GM18508 (cell line): ENCODE data around the gene CYCS.
A peak's percentile ranks its signal among the peaks of the same experiment; 100 is the strongest.
"Not testable (repeated sequence)": the region's sequence is repeated elsewhere in the genome, so short reads cannot be mapped to it uniquely, and the experiment has no call there.

Experiments
- ATAC-seq: cut with Tn5 transposase; IDR thresholded peaks from one replicate; pipeline ENCODE4 v1.9.1; 2021; ENCODE audit warnings: moderate number of reproducible peaks; ENCODE audit not compliant: insufficient read depth, unreplicated experiment

CYCS gene

DNA sequence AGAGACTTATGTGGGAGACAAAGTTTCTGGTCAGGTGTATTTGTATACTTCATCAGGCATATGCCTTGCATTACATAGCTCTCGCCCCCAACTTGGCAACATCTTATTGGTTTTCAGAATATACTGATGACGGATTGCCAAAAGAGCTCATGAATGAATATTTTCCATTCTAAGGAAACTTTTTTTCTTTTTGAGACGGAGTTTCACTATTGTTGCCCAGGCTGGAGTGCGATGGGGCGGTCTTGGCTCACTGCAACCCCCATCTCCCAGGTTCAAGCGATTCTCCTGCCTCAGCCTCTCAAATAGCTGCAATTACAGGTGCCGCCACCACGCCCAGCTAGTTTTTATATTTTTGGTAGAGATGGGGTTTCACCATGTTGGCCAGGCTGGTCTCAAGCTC, 6.0 kb downstream of the CYCS start:
- ATAC-seq, result no peak

DNA sequence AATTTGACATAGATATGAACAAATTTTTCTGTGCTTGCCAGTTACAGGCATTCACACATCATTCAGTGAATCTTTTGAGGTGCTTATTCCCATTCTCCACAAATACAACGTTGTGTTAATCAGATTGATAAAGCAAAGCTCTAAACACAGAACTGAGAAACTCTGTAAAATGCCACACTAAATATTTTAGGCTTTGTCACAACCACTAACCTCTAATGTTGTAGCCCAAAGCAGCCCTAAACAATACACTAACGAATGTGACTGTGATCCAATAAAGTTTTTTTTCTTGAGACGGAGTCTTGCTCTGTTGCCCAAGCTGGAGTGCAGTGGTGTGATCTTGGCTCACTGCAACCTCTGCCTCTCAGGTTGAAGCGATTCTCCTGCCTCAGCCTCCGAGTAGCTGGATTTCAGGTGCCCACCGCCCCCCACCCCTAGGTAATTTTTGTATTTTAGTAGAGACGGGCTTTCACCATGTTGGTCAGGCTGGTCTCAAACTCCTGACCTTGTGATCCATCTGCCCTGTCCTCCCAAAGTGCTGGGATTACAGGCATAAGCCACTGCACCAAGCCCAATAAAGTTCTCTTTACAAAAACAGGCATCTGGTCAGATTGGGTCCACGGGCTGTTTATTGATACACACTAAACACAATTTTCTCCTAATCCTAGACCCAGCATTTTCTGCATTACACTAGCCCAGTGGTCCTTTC, 6.9 kb downstream of the CYCS start:
- ATAC-seq, result peak; percentile 9

DNA sequence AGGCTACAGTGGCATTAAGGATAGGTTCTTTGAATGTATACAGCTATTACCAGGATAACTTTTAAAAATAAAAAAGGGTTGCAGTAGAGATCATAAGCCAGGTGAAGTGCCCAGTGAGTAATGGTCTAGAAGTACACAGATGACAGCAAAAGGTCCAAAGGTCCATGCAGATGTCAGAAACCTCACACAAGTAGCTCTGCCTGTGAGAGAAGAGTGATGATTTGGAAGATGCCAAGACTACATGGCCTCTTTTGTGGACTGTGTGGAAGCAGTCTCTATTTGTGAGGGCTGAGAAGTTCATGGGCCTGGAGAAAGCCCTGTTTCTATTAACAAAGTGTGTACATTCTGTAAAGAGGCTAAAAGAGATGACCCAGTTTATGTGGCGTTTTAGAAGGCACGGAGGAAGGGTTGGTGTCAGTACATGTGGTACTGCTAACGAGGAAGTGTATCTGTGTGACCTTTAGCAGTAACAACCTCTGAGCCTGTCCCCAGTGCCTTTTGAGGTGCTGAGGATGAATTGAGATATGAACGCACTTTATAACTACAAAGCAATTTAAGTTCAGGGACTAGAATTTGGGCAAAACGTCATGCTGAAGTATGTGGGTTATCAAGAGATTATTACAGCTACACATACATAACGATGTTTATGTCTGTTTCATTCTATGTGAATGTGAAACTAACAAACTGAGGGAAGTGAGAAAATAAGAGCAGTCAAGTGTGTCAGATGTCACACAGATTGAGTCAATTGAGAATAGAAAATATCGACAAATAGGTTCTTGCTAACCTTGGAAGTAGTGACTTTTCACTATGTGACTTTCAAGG, 7.6 kb downstream of the CYCS start:
- peak; percentile 75 for ATAC-seq

DNA sequence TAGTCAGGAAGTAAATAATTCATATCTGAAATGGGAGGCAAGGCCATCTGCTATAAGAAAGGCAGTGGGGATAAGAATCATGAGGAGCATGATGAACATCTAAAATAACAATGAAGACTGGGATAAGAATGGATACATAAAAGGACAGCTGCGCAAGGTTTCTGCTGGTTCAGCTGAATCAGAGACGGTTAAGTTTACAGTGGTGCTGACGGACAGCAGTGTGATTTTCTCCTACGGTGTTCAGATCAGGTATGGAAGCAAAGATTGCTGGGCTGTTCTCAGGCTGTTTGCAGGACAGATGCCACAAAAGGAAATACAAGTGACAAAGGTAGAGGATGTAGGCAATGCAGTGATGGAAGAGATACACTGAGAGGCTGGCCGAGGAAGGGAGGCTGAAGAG, 8.4 kb downstream of the CYCS start:
- ATAC-seq, result no peak

DNA sequence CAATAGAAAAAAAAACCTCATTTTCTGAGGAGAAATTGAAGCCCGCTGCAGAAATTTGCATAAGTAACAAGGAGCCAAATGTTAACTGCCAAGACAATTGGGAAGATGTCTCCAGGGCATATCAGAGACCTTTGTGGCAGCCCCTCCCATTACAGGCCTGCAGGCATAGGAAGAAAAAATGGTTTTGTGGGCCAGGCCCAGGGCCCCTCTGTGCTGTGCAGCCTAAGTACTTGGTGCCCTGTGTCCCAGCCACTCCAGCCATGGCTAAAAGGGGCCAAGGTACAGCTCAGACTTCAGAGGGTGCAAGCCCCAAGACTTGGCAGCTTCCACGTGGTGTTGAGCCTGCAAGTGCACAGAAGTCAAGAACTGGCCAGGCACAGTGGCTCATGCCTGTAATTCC, 14.5 kb downstream of the CYCS start:
- not testable (repeated sequence) for ATAC-seq

DNA sequence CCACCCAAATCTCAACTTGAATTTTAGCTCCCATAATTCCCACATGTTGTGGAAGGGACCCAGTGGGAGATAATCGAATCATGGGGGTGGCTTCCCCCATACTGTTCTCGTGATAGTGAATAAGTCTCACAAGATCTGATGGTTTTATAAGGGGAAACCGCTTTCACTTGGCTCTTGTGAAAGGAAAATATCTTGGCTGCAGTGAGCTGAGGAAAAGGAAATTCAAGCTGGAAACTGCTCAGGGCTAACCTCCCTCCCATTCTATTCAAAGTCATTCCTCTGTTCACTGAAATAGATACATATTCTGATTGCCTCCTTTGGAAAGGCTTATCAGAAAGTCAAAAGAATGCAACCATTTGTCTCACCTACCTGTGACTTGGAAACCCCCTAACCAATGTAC, 15.8 kb downstream of the CYCS start:
- no peak for ATAC-seq

DNA sequence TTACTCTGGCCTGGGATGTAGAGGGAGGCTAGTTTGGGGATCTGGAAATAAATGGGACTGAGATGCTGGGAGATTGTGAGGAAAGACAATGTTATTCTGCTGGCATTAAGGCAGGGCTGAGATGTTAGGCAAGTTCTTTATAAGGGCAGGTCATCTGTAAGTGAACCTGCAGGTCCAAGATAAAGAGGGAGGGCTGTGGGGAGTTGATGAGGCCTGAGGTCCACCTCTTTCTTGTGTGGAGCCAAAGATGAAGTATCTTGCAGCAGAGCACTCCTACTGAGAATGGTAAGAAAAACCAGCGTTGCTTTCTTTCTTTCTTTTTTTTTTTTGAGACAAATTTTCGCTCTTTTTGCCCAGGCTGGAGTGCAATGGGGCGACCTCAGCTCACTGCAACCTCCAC, 19.1 kb downstream of the CYCS start:
- ATAC-seq, result no peak

DNA sequence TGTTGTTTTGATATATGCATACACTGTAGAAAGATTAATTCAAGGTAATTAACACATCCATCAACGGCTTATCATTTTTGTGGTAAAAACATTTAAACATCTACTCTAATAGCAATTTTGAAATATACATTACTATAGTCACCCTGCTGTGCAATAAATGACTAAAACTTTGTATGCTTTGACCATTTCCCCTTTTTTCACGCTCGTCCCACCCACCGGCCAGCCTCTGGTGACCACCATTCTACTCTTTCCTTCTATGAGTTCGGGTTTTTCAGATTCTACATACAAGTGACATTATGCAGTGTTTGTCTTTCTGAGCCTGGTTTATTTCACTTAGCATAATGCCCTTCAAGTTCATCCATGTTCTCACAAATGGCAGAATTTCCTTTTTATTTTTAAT, 21.3 kb downstream of the CYCS start:
- no peak for ATAC-seq

DNA sequence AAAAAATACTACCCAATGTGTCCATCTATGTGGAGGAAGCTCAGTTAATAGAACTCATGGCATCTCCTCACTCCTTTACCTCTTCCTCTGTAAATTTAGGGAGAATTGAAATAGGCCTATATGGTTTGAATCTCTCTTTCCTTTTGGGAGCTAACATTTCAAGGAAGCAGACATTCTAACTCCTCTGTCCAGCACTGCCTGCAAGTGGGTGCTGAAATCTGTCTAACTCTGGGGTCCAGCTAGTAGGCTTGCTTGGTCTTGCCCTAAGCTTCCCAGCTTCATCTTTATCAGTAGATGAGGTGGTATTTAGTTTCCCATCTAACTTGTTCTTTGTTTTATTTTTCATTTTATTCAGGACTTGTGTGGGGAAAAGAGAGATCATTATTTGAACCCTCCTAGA, 23.2 kb downstream of the CYCS start:
- no peak for ATAC-seq

DNA sequence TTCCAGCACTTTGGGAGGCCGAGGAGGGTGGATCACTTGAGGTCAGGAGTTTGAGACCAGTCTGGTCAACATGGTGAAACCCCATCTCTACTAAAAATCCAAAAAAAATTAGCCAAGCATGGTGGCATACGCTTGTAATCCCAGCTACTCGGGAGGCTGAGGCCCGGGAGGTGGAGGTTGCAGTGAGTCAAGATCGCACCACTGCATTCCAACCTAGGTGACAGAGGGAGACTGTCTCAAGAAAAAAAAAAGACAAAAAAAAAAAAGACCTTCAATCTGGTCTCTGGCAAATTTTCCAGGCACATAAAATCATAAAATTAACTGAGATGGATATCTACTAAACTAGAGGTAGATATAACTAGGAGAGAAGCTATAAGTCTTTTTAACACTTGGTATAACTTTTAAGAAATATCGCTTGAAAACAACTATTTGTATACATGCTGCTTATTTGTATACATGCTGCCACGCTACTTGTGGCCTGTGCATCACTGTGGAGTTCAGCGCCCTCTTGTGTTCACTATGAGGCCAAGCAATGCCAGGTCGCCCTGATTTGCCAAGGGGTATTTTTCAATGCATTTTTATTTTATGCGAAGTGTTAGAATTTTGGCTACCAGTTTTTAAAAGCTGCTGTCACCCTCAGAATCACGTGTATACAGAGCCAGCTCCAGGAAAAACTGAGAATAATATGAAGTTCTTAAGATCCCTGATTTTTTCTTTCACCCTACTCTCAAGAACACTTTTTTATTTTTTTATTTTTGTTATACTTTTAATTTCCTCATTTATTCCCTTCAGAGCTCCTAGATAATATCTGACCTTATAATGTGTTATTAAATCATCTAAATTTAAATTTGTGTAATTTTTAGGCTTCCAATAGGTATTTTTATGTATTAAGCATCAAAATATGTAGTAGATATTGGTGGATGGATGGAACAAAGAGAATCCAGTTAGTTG, 26.7 kb downstream of the CYCS start:
- no peak for ATAC-seq

DNA sequence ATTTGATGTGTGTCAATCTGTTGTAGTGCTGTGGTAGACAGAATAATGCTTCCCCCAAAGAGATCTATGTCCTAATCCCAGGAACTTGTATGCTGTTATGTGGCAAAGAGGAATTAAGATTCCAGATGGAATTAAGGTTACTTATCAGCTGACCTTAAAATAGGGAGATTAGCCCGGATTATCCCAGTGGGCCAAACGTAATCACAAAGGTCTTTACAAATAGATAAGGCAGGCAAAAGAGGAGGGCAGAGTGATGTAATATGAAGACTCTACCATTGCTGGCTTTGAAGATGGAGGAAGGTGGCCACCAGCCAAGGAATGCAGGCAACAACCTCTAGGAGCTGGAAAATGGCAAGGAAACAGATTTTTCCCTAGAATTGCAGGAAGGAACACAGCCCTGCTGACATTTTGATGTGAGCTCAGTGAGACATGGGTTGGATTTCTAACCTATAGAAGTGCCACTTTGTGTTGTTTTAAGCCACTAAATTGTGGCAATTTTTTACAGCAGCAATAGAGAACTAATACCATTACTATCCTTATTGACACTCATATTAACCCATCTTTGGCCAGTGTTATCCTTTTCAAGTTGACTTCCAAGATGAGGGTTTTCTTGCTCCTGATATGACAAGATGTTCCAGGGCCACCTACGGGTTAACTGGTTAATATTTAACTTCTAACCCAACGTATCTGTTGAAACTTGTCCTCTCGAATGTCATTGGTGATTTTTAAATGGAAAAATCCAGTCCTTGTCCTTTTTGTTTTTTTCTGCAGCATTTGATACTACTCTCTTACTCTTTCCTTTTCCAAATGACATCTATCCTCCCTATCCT, 29.3 kb downstream of the CYCS start:
- ATAC-seq, result no peak

DNA sequence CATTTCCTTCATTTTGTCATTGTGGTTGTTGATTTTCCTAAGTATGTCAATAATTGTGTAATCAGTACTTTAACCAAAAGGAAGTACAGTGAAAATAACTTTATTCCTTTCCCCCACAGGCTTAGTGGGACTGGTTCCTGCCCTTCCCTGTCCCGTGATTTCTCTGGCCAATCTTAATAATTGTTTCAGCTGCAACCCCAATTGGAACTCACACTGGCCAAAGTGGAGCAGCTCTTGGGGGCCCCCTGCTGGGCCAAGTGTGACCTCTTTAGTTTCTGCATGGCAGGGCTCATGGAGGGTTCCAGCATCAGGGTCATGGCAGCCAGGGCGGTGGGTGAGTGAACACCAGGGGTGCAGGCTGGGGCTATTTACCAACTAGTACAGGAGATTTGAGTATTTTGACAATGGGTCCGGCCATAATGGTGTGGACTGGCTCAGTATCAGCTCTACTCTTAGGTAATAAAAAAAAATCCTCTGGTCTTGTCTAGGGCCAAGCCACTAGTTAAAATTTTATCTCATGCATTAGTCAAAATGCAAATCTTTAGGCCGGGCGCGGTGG, 31.7 kb downstream of the CYCS start:
- peak; percentile 52 for ATAC-seq

DNA sequence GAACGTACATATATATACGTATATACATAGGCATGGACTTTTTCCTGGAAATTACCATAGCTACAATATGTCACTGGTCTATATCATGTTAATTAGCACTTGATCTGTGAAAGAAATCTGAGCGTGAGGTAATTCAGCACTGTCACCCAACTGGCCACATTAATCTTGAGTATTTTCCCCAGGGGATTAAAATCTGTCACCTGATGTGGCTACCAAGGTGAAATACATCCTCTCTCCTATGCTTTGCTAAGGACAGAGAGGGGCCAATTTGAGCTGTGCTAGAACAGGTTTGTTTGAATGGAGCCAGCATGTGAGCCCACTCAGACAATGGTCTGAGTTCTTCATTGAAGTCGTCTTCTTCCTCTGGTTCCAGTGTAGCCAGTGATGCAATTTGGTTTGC, 33.3 kb downstream of the CYCS start:
- ATAC-seq, result no peak

DNA sequence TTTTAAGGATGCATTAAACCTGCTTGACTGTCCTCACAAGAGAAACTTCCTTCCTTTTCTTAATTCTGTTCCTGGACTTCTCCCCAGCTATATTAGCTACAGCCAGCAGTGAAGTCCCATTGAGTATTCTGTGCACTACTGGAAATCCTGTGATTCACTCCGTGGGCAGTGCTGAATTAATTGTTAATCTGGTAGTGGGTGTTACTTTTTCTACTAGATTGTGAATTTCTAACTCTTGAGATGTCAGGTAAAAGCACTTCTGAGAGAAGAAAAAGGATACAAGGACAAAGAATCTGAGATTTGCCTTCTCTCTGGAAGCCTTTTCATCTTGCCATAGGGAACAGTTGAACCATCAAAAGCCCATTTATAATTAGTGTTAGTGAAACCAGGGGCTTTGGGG, 33.9 kb downstream of the CYCS start:
- no peak for ATAC-seq

DNA sequence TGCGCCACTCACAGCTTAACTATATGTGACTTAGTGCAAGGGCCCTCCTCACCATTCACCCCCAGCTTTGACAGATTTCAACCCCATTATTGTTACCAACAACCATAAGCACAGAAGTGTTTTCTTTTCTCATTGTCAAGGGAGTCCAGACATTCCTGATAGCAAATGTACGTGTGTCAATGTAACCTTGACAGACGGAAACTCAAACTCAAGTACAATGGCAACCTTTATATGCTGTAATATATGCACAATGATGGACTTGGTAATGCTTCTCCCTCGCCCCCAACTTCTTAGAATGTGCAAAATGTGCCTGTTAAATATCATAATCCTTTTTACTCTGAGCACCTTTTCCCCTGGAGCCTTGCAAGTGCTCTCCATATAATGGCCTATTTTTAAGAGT, 34.7 kb downstream of the CYCS start:
- ATAC-seq, result no peak

DNA sequence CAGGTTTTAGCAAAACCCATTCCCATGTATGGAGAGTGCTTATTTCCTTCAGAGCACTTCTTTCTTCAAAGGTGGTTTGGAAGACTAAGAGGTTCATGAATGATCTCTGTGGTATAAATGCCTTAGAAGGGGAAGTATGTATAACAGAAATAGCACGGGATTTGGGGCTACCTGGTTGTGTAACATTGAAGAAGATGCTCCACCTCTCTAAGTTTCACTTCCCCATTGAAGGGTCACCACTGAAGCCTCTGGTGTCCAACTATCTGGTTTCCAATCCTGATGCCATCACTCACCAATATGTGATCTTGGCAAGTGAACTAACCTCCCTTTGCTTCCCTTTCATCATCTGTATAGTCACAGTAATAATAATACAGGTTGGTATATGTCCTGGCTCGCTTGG, 37.2 kb downstream of the CYCS start:
- ATAC-seq, result peak; percentile 85

DNA sequence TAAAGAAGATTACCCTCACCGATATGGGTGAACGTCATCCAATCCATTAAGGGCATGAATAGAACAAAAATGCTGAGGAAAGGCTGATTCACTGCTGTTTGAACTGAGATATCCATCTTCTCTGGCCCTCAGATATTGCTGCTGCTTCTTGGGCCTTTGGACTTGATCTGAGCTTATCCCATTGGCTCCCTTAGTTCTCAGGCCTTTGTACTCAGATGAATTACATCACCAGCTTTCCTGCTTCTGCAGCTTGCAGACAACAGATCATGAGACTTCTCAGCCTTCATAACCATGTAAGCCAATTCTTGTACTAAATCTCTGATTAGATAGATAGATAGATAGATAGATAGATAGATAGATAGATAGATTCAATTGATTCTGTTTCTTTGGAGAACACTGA, 40.2 kb downstream of the CYCS start:
- ATAC-seq, result no peak

DNA sequence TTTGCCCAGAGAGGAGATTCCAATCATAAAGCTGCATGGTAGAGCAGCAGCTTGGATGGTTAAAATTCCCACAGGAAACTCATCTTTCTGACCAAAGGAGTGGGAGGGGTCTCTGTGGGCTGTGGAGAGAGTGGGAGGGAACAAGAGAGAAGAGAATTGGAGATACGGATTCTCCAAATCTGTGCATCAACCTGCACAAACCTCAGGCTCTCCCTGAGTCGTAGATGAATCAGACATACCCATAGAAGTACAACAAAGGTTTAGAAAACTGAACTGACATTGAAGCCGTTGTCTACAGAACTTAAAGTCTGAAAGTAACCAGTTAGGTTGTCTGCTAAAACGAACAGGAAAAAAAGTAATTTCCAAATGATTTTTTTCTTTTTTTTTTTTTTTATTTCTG, 41.9 kb downstream of the CYCS start:
- no peak for ATAC-seq

DNA sequence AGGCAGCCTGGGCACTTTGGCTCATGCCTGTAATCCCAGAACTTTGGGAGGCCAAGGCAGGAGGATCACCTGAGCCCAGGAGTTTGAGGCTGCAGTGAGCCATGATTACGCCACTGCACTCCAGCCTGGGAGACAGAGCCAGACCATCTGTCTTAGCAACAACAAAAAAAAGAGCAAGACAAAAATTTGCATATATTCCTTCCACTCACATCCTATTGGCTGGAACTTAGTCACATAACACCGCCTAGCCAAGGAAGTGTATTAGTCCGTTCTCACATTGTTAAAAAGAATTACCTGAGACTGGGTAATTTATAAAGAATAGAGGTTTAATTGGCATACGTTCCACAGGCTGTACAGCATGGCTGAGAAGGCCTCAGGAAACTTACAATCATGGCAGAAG, 43.0 kb downstream of the CYCS start:
- not testable (repeated sequence) for ATAC-seq

DNA sequence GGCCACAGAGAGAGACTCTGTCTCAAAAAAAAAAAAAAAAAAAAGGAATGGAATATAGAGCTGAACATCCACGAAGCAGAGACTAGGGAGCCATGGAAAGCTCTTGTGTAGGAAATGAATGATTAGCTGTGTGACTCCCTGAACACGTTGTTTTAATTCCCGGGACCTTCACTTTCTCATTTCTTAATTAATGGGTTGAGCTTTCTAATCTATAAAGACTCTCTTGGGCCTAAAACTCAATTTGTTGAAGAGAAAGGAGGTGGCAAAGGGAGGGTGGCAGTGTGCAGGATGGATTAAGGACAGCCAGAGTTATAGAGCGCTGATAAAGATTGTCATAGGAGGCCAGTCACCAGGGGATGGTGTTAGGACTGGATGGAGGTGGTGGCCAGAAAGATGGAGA, 48.0 kb downstream of the CYCS start:
- ATAC-seq, result no peak
